AG10803 (cell line): ENCODE results near the gene PTPRD.

Source experiments
- DNase-seq: peaks from one replicate; pipeline ENCODE4 v3.0.0; 2010; ENCODE audit warnings: low read depth
- H3K4me3 ChIP-seq: 2 replicates; pipeline ENCODE4 v1.5.1; 2011; ENCODE audit warnings: mild to moderate bottlenecking, low read length, control low read depth
- CTCF ChIP-seq: conservative IDR thresholded peaks from 2 replicates; pipeline ENCODE4 v1.5.1; 2011; ENCODE audit warnings: mild to moderate bottlenecking, low read length, control low read depth, inconsistent platforms

Gene PTPRD

GRCh38 chr9:10238087-10238486, 374.7 kb downstream of the PTPRD start:
- DNase-seq: no peak
- TF ChIP-seq CTCF: no peak
- H3K4me3 ChIP-seq: no peak overlapping the region

GRCh38 chr9:10237584-10237983, 375.2 kb downstream of the PTPRD start:
- no peak for TF ChIP-seq CTCF
- no peak overlapping the region for H3K4me3 ChIP-seq
- DNase-seq: no peak

- no peak for TF ChIP-seq CTCF
- no peak for DNase-seq
- H3K4me3 ChIP-seq: no peak overlapping the region
Observed at GRCh38 chr9:10236161-10236560, 376.6 kb downstream of the PTPRD start.

- DNase-seq: no peak
- no peak overlapping the region for H3K4me3 ChIP-seq
- TF ChIP-seq CTCF: no peak
Observed at GRCh38 chr9:10235376-10235775, 377.4 kb downstream of the PTPRD start.

- DNase-seq: no peak
Observed at GRCh38 chr9:10232352-10232930, 380.4 kb downstream of the PTPRD start.

GRCh38 chr9:10230512-10230911, 382.3 kb downstream of the PTPRD start:
- no peak for TF ChIP-seq CTCF
- no peak for DNase-seq
- no peak overlapping the region for H3K4me3 ChIP-seq

More at GRCh38 chr9:10232352-10232930, 380.4 kb downstream of the PTPRD start:
- no peak overlapping the region for H3K4me3 ChIP-seq
- no peak for TF ChIP-seq CTCF

- TF ChIP-seq CTCF: no peak
- no peak overlapping the region for H3K4me3 ChIP-seq
- DNase-seq: no peak
Observed at GRCh38 chr9:10228082-10228481, 384.7 kb downstream of the PTPRD start.
